GM21447 (cell line): ENCODE results near the gene PCCB.
"Not testable (repeated sequence)": the region's sequence is repeated elsewhere in the genome, so short reads cannot be mapped to it uniquely, and the experiment has no call there.

ENCODE experiments used
- ATAC-seq: cut with Tn5 transposase; IDR thresholded peaks from one replicate; pipeline ENCODE4 v1.9.1; 2021; ENCODE audit not compliant: unreplicated experiment

Gene PCCB

DNA sequence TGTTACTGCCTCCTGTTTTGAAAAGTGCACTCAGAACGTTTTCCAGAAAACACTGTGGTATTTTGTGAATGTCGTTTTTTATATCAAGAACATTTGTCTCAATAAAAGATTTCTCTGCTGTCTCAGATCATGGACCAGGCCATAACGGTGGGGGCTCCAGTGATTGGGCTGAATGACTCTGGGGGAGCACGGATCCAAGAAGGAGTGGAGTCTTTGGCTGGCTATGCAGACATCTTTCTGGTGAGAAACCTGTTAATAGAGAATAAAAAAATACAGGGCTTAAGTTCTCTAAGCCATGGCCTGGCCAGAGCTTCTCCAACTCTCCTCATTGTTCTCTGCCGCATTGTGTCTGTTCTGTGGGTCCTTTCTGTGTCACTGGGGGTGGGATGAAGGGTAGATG is 11.7 kb downstream of the PCCB start:
- no peak for ATAC-seq

DNA sequence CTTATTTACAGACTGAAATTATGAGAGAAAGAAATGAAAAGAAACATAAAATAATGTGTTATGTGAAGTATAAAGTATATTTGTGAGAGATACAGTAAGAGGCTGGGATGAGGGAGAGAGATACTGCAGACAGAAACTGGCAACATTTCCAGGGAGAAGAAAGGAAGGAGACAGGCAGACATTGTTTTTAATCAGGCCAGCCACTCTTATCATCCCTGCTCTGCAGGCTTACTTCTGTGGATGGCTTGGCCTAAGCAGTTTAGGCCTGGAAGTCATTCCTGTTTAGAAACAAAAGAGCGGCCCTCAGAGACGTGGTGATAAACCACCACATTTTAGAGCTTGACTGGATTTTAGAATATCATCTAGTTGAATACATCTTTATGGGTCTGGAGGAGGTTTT is 12.4 kb downstream of the PCCB start:
- no peak for ATAC-seq

DNA sequence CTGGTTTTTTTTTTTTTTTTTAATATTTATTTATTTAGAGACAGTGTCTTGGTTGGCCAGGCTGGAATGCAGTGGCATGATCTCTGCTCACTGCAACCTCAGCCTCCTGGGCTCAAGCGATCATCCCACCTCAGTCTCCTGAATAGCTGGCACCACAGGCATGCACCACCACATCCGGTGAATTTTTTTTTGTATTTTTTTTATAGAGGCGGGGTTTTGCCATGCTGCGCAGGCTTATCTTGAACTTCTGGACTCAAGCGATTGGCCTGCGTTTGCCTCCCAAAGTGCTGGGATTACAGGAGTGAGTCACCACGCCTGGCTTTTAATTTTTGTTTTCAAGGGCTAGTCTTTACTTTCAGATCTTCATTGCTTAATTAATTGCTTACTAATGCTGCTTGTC is 13.1 kb downstream of the PCCB start:
- no peak for ATAC-seq

DNA sequence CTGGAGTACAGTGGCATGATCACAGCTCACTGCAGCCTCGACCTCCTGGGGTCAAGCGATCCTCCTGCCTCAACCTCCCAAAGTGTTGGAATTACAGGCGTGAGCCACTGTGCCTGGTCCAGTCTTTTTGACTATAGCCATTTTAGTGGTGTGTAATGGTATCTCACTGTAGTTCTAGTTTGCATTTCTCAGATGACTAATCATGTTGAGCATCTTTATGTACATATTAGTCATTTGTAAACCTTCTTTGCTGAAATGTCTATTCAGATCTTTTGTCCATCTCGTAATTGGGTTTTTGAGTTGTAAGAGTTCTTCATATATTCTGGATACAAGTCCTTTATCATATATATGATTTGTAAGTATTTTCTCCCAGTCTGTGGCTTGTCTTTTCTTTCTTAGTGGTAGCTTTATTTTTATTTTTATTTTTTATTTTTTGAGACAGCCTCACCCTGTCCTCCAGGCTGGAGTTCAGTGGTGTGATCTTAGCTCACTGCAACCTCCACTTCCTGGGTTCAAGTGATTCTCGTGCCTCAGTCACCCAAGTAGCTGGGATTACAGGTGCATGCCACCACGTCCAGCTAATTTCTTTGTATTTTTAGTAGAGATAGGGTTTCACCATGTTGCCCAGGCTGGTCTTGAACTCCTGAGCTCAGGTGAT is 16.5 kb downstream of the PCCB start:
- ATAC-seq: peak; percentile 71

DNA sequence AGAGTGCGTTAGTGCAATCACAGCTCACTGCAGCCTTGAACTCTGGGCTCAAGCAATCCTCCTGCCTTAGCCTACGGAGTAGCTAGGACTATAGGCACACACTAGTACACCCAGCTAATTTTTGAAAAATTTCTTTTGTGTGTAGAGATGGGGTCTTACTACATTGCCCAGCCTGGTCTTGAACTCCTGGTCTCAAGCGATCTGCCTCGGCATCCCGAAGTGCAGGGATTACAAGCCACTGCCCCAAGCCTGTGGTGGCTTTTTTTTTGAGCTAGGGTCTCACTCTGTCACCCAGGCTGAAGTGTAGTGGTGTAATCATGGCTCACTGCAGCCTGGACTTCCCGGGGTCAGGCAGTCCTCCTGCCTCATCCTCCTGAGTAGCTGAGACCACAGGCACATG is 17.1 kb downstream of the PCCB start:
- ATAC-seq: no peak

DNA sequence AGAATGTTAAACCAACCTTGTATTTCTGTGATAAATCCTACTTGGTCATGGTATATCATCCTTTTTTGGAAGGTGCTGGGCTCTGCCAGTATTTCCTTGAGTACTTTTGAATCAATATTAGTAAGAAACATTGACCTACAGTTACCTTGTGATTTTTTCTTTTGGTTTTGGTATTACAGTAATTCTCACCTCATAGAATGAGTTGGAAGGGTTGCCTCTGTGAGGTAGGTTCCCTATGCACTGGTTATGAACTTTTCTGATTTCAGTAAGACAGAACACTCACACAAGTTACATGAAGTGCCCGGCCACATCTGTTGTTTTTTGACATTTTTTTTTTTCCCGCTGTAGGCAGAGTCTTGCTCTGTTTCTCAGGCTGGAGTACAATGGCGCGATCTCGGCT is 20.0 kb downstream of the PCCB start:
- ATAC-seq: peak; percentile 47

DNA sequence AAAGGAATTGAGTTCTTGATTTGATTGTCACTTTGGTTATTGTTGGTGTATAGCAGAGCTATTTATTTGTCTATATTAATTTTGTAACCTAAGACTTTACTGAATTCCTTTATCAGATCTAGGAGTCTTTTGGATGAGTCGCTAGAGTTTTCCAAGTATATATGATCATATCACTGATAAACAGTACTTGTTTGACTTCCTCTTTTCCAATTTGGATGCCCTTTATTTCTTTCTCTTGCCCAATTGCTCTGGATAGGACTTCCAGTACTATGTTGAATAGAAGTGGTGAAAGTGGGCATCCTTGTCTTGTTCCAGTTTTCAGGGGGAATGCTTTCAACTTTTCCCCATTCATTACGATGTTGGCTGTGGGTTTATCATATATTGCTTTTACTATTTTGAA is 21.5 kb downstream of the PCCB start:
- not testable (repeated sequence) for ATAC-seq

DNA sequence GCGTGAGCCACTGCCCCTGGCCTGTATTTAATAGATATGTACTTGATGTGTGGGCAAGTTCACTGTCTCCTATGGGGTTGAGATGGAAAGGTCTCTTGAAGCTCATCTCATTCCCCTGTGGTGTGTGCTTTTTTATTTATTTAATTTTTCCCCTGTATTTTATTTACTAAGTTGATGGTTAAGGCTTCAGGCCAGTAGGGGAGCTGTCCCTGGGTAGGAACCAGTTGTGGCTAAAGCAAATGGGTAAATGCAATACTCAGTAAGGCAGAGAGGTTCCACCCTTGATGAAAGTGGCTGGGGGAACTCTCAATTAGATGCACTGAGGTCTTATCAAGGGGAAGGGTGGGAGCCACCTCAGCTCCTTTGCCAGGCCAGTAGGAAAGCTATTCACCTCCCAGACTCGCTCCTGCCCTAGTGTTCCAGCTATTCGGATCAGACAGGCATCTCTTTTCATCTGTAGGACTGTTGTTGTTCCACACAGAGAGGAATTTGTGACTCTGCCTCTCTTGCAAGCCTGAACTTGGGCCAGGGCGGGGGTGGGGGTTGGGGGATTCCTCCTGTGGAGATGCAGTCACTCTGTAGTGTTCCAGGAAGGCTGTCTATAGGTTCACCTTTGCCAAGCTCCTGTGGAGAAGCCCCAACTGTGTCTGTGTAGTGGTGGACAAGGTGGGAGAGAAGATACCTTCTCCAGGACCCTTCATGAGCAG is 26.1 kb downstream of the PCCB start:
- no peak for ATAC-seq

DNA sequence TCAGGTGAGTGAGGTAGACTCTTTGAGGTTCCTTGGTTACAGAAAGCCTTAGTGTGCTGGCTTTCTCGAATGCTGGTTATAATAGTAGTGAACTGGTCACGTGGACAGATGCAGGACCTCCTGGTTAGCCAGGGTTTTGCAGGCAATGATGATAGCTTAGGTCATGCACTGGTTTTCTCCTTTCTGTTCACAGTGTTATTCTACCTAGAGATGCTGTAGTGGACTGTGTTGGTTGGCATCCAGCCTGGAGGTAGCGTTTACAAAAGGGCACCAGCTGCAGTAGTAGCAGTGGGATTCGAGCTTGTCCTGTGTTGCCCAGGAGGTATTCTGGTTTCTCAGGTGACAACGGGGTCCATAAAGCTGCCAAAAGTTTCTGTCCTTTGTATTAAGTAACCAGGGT is 27.0 kb downstream of the PCCB start:
- no peak for ATAC-seq

DNA sequence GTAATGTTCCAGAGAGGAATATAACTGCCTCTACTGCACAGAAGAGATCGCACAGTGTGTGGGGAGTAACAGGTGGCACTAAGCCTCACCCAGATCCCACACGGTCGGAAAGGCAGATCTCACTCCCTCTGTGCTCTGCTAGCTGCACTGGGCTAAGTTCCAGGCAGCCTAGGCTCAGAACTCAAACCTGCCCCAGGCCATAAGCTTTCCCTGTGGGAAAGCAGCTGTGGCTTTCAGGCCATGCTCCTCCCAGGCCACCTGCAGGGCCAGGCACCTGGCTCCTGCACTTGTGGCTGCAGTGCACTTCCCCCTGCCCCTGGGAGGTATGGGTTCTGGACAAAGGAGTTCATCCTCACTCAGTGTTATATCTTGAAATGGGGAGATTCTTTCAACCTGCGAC is 27.5 kb downstream of the PCCB start:
- no peak for ATAC-seq

DNA sequence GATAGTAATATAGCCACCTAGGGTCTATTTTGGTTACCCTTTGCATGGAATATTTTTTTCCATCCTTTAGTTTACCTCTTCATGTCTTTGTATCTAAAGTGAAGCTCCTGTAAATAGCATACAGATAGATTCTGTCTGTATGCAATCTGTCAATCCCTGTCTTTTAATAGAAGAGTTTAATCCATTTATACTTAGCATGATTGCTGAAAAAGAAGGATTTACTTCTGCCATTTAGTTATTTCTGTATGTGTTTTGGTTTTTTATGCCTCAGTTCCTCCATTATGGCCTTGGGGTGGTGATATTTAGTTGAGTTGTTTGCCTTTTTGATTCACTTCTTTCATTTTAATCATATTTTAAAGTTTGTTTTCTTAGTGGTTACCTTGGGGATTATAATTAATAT is 29.0 kb downstream of the PCCB start:
- ATAC-seq: no peak

DNA sequence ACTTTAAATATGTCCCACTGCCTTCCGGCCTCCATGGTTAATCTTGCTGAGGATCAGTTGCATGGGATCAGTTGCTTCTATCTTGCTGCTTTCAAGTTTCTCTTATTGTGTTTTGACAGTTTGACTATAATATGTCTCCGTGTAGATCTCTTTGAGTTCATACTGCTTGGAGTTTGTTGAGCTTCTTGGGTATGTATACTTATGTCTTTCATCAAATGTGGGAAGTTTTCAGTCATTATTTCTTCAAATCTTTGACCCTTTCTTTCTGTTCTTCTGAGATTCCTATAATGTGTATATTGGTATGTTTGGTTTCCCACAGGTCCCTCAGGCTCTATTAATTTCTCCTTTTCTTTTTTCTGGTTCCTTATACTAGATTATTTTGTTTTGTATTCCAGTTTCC is 30.8 kb downstream of the PCCB start:
- ATAC-seq: no peak

DNA sequence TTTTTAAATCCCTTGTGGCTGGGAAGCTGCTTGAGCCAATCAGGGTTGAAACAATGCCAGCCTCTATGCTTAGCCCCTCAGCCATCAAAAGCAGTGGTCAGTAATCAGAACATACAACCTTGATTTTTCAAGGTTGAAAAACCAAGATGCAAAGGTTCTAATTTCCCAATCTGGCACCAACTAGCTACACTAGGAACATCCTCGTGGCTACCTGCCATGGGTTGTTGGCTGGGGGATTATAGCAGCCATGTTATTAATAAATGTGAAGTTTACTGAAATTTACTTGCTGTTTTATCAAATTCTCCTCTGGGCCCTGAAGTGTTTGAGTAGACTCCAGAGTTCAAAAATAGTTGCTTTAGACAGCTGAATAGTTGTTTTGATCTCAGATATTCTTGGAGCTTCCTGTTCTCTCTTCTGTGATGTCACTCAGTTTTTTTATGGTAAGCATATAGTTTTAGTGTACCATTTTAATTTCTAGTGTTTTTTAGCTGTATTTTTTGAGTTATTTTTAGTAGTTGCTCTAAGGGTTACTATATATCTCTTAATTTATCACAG is 31.9 kb downstream of the PCCB start:
- ATAC-seq: no peak

DNA sequence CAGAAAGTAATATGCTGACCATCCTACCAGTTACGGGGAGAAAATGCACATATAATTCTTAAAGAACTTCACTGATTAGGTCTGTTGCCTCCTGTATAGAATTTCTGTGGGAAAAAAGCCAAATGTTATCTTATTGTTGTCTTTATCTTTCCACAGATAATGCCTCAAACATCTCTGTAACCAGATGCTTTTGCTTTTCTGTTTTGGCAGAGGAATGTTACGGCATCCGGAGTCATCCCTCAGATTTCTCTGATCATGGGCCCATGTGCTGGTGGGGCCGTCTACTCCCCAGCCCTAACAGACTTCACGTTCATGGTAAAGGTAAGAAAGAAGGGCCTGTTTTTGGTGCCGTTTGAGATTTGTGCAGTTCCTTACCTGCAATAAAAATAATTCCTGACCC is 33.5 kb downstream of the PCCB start:
- ATAC-seq: no peak

DNA sequence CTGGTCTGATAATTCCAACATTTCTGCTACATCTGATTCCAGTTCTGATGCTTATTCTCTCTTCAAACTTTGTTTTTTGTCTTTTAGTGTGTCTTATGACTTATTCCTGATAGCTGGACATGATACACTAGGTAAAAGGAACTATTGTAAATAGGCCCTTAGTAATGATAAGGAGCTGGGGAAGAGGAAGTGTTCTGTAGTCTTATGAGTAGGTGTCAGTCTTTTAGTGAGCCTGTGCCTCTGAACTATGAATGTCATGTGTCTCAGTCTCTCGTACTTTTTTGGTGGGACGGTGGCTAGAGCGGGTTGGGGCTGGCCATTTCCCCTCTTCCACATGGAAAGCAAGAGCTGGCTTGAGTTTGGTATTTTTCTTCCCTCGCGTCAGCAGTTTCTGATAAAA is 41.2 kb downstream of the PCCB start:
- no peak for ATAC-seq

DNA sequence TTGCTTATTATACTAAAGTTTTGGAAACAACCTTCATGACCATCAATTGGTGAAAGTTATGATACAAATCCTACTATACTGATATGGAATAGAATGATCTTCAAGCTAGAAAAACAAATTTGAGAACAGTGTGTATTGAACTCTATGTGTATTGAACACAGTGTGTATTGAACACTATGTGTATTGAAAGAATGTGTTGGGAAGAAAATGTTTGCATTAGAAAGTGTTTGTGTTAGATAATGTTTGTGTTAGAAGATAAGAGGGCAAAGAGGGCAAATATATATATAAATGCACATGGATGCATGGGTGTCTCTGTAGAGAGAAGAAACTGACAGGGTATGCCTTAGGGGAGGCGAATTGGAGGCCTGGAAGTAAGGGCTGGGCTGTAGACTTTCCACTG is 42.4 kb downstream of the PCCB start:
- no peak for ATAC-seq

DNA sequence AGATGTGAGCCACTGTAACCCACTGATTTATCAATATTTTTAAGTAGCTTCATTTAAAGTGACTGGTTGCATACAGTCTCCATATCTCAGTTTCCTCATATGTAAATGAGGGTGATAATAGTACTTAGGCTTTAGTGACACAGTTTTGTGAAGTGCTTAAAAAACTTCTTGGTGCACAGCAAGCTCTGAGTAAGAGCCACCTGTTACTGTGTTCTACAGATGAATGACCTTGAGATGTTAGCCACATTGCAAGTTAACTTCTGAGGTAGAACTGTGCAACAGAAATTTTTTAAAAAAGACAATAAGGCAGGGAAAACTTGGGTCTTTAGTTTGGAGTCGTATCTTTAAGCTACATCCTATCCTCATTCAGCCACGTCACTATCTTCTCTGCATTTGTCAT is 43.1 kb downstream of the PCCB start:
- no peak for ATAC-seq

DNA sequence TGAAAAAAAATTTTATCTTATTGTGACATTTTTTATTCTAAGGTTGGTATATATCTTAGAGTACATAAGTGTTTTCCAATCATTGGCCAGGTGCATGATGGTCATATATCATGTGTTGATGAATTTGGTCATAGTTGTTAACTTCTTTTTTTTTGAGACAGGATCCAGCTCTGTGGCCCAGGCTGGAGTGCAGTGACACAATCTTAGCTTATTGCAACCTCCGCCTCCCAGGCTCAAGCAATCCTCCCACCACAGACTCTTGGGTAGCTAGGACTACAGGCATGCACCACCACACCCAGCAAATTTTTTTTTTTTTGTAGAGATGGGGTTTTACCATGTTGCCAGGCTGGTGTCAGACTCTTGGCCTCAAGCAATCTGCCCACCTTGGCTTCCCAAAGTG is 44.0 kb downstream of the PCCB start:
- ATAC-seq: no peak

DNA sequence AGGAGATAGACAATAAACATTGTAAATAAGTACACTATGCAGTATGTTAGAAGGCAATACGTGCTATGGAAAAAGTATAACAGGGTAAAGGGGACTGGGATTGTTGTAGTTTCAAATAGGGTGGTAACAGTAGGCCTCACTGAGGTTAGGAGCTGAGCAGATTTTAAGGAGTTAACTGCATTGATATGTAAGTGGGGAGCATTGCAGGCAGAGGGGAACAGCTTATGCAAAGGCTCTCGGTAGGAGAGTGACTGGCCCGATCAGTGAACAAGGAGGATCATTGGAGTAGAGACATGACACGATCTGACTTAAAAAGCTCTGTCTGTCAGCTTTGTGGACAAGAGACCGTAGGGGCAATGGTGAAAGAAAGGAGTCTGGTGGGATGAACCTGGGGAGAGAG is 46.8 kb downstream of the PCCB start:
- ATAC-seq: no peak

DNA sequence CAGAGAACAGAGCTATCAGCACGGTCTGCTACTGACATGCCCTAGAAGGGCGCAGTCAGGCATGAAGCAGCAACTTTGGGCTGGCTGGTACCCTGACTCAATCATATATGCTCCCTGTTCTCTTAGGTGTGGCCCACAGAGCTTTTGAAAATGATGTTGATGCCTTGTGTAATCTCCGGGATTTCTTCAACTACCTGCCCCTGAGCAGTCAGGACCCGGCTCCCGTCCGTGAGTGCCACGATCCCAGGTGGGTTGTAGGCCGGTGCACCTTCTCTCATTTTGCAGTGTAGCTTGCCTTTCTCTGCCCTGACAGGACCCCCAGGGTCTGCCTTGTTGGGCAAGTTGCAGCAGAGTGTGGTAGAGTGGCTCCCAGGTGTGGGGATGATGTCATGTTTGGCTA is 47.7 kb downstream of the PCCB start:
- ATAC-seq: no peak

DNA sequence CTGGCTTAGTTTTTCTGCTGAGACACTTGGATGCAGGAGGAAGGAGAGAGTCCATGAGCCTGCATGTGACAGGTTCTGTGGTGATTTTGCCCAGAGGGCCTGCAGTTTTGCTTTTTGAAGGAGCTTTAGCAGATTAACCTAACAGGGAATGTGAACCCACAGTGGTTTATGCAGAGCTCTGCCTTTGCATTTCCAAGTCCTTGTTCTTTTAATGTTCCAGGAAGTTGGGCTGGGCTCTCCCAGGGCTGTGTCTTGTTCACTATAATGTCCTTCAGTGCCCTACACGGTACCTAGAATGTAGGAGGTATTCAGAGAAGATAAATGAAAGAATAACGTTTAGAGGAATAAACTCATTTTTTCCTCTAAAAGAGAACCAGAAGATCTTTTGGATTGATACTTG is 50.3 kb downstream of the PCCB start:
- ATAC-seq: no peak

DNA sequence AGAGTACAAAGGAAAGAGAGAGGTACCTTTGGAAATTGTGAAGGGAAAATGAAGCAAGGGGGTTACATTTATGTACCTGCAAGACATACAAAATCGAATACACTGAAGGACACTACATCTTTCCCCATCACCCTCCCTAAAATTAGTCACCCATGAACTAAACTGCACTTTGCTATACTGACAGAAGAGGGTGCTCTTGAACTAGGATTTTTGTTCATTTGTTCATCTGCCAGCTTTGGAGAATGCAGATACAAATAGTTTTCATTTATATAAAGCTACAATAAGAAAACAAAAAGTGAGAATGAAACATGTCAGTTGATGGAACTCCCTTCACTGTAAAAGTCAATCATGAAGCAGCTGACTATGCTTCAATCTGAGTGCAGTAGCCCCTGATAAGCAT is 55.7 kb downstream of the PCCB start:
- no peak for ATAC-seq

DNA sequence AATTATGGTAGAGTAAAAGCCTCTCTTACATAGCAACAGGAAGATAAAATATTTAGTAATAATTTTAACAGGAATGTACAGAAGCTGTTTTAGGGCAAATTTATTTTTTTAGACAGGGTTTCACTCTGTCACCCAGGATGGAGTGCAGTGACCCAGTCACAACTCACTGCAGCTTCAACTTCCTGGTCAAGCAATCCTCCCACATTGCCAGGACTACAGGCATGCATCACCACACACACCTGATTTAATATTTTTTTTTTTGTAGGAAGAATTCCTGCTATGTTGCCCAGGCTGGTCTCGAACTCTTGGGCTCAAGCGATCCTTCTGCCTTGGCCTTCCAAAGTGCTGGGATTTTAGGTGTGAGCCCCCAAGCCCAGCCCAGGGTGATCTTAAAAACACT is 61.1 kb downstream of the PCCB start:
- ATAC-seq: no peak
